ENCODE measurements around the gene HERC2. TPM values are rescaled to one million over a fixed set of nuclear protein-coding genes. Genes with fewer than 3 reads are reported as not detected.

Gene HERC2
- total RNA-seq, 1 donor from 2014 or later: 42.7 TPM

GRCh38 chr15:28112101-28112760 is 209.7 kb downstream of the HERC2 start:
- no peak for TF ChIP-seq CTCF (IDR thresholded peaks at IDR 0.05)
- Histone ChIP-seq H3K36me3 (peaks cover 45 to 57% of the 10 kb centered on the region in 2 donors), H3K4me1 (peaks cover 3 to 20% of the 10 kb centered on the region in 2 donors), H3K4me3 (no peak overlapping the region), H3K9me3 (no peaks in the 10 kb centered on the region), H3K27me3 (no peaks in the 10 kb centered on the region), H3K27ac (no peak overlapping the region)
- intact Hi-C loops (cut with DNase I): no loop called here
- peak in 1 of 2 donors; percentile 56 for DNase-seq (ENCODE audit: low spot score in 2 of 2)

GRCh38 chr15:28111543-28111942 is 210.4 kb downstream of the HERC2 start:
- peaks cover 3 to 20% of the 10 kb centered on the region in 2 donors for H3K4me1 ChIP-seq
- no peaks in the 10 kb centered on the region for H3K27me3 ChIP-seq
- DNase-seq (ENCODE audit: low spot score in 2 of 2): peak in 1 of 2 donors; percentile 58
- H3K27ac ChIP-seq: peak overlapping the region in 1 of 2 donors; percentile 29
- no peak overlapping the region for H3K4me3 ChIP-seq
- intact Hi-C loops (cut with DNase I): no loop called here
- no peaks in the 10 kb centered on the region for H3K9me3 ChIP-seq
- peaks cover 38 to 51% of the 10 kb centered on the region in 2 donors for H3K36me3 ChIP-seq
- TF ChIP-seq CTCF (IDR thresholded peaks at IDR 0.05): no peak

GRCh38 chr15:28110481-28110881 is 211.5 kb downstream of the HERC2 start:
- H3K27ac ChIP-seq: peak overlapping the region; percentile 84

GRCh38 chr15:28109626-28110455 is 212.1 kb downstream of the HERC2 start:
- peak in 1 of 2 donors; percentile 66 for DNase-seq (ENCODE audit: low spot score in 2 of 2)
- no peaks in the 10 kb centered on the region for H3K27me3 ChIP-seq
- peaks cover 3 to 24% of the 10 kb centered on the region in 2 donors for H3K4me1 ChIP-seq
- no peak for TF ChIP-seq CTCF (IDR thresholded peaks at IDR 0.05)
- peak overlapping the region; percentile 84 for H3K27ac ChIP-seq
- intact Hi-C loops (cut with DNase I): loop anchor here (2.0 kb wide), 1 partner anchor 15 kb away; no protein-coding TSS in a partner anchor
- H3K9me3 ChIP-seq: no peaks in the 10 kb centered on the region
- peaks cover 32 to 37% of the 10 kb centered on the region in 2 donors for H3K36me3 ChIP-seq
- peak overlapping the region in 1 of 2 donors; percentile 32 for H3K4me3 ChIP-seq

More at GRCh38 chr15:28110481-28110881, 211.5 kb downstream of the HERC2 start:
- H3K27me3 ChIP-seq: no peaks in the 10 kb centered on the region
- peak in 1 of 2 donors; percentile 67 for DNase-seq (ENCODE audit: low spot score in 2 of 2)
- H3K36me3 ChIP-seq: peaks cover 34 to 43% of the 10 kb centered on the region in 2 donors
- H3K9me3 ChIP-seq: no peaks in the 10 kb centered on the region
- intact Hi-C loops (cut with DNase I): no loop called here
- TF ChIP-seq CTCF (IDR thresholded peaks at IDR 0.05): no peak
- H3K4me1 ChIP-seq: peaks cover 3 to 24% of the 10 kb centered on the region in 2 donors
- H3K4me3 ChIP-seq: peak overlapping the region in 1 of 2 donors; percentile 32

GRCh38 chr15:28107904-28108275 is 214.1 kb downstream of the HERC2 start:
- Histone ChIP-seq H3K9me3 (no peaks in the 10 kb centered on the region), H3K27ac (peak overlapping the region; percentile 67 to 83), H3K4me3 (peak overlapping the region; percentile 73 to 75), H3K27me3 (no peaks in the 10 kb centered on the region), H3K36me3 (peaks cover 12 to 17% of the 10 kb centered on the region in 2 donors), H3K4me1 (peaks cover 3 to 24% of the 10 kb centered on the region in 2 donors)
- intact Hi-C loops (cut with DNase I): loop anchor here (2.0 kb wide), 1 partner anchor 13 kb away; no protein-coding TSS in a partner anchor
- no peak for TF ChIP-seq CTCF (IDR thresholded peaks at IDR 0.05)
- no peak for DNase-seq (ENCODE audit: low spot score in 2 of 2)
